HEK293 (cell line): ENCODE results near the gene SOAT2.
A peak's percentile ranks its signal among the peaks of the same experiment; 100 is the strongest.

Experiments
- CTCF ChIA-PET: fragments of 350-600 bp; formaldehyde crosslinking; extraction: SDS; loops from one replicate; lab custom pipeline; 2021; ENCODE audit warnings: antibody characterized with exemption; lab: Yijun Ruan, JAX
- POLR2A ChIA-PET: fragments of 300-600 bp; formaldehyde crosslinking; extraction: SDS; loops from one replicate; lab custom pipeline; 2020; ENCODE audit warnings: antibody characterized with exemption, inconsistent platforms; lab: Yijun Ruan, JAX
- H3K27ac ChIP-seq: fragments of 200-500 bp; sonication (Bioruptor generic); 2 replicates; pipeline ENCODE4 v1.5.1; 2014; ENCODE audit warnings: low read depth, low read length, control low read depth, inconsistent platforms; ENCODE audit errors: extremely low read depth
- H3K36me3 ChIP-seq, 2 experiments: fragments of 200-500 bp in 1 of 2; sonication (Bioruptor generic) in 1 of 2; 1 replicate in 1 of 2; 2 replicates in 1 of 2; pipeline ENCODE4 v1.5.1; 2014 to 2017; ENCODE audit warnings: inconsistent platforms in 2 of 2, low read length in 2 of 2; ENCODE audit not compliant: control insufficient read depth in 2 of 2, insufficient read depth in 1 of 2
- H3K4me1 ChIP-seq: fragments of 200-500 bp; sonication (Bioruptor generic); 2 replicates; pipeline ENCODE4 v1.5.1; 2014; ENCODE audit warnings: mild to moderate bottlenecking, low read length, inconsistent platforms; ENCODE audit not compliant: control insufficient read depth, insufficient read depth
- H3K4me3 ChIP-seq: 2 replicates; pipeline ENCODE4 v1.5.1; 2011; ENCODE audit warnings: low read depth, mild to moderate bottlenecking, control low read depth, low read length, moderate library complexity
- H3K9me3 ChIP-seq: fragments of 200-500 bp; sonication (Bioruptor generic); 2 replicates; pipeline ENCODE4 v1.5.1; 2014; ENCODE audit warnings: low read depth, low read length, inconsistent platforms; ENCODE audit not compliant: control insufficient read depth, insufficient read depth
- BCL11A ChIP-seq: fragments of 450-650 bp; formaldehyde crosslinking; IDR thresholded peaks from 2 replicates; pipeline ENCODE4 v1.5.1; 2016; ENCODE audit warnings: low read depth, missing biosample characterization, missing genetic modification characterization
- GLIS1 ChIP-seq: fragments of 450-650 bp; formaldehyde crosslinking; IDR thresholded peaks from 2 replicates; pipeline ENCODE4 v1.5.1; 2016; ENCODE audit warnings: missing biosample characterization, missing genetic modification characterization
- IKZF3 ChIP-seq: fragments of 450-650 bp; IDR thresholded peaks from 2 replicates; pipeline ENCODE4 v1.5.0; 2018; ENCODE audit warnings: missing biosample characterization, mild to moderate bottlenecking, missing genetic modification characterization, moderate library complexity
- KLF17 ChIP-seq: fragments of 450-650 bp; formaldehyde crosslinking; IDR thresholded peaks from 2 replicates; pipeline ENCODE4 v1.5.1; 2016; ENCODE audit warnings: missing biosample characterization, missing genetic modification characterization
- KLF9 ChIP-seq: fragments of 450-650 bp; formaldehyde crosslinking; IDR thresholded peaks from 2 replicates; pipeline ENCODE4 v1.5.1; 2016; ENCODE audit warnings: missing biosample characterization, missing genetic modification characterization, low read depth
- SP2 ChIP-seq: fragments of 450-650 bp; formaldehyde crosslinking; IDR thresholded peaks from 2 replicates; pipeline ENCODE4 v1.5.1; 2016; ENCODE audit warnings: missing biosample characterization, missing genetic modification characterization
- SP7 ChIP-seq: fragments of 450-650 bp; formaldehyde crosslinking; IDR thresholded peaks from 2 replicates; pipeline ENCODE4 v1.5.1; 2016; ENCODE audit warnings: missing biosample characterization, missing genetic modification characterization
- ZBTB20 ChIP-seq: fragments of 450-650 bp; formaldehyde crosslinking; IDR thresholded peaks from 2 replicates; pipeline ENCODE4 v1.5.1; 2016; ENCODE audit warnings: missing biosample characterization, missing genetic modification characterization
- ZBTB48 ChIP-seq: fragments of 450-650 bp; formaldehyde crosslinking; IDR thresholded peaks from 2 replicates; pipeline ENCODE4 v1.5.1; 2016; ENCODE audit warnings: missing biosample characterization, missing genetic modification characterization
- ZEB2 ChIP-seq: fragments of 450-650 bp; formaldehyde crosslinking; IDR thresholded peaks from 2 replicates; pipeline ENCODE4 v1.5.1; 2016; ENCODE audit warnings: missing biosample characterization, missing genetic modification characterization
- ZFHX2 ChIP-seq: fragments of 450-650 bp; formaldehyde crosslinking; conservative IDR thresholded peaks from 2 replicates; pipeline ENCODE4 v1.5.1; 2016; ENCODE audit warnings: missing biosample characterization, missing genetic modification characterization
- ZFP3 ChIP-seq: fragments of 450-650 bp; formaldehyde crosslinking; IDR thresholded peaks from 2 replicates; pipeline ENCODE4 v1.5.1; 2016; ENCODE audit warnings: low read depth, missing biosample characterization, missing genetic modification characterization
- ZNF138 ChIP-seq: fragments of 450-650 bp; formaldehyde crosslinking; IDR thresholded peaks from 2 replicates; pipeline ENCODE4 v1.5.1; 2016; ENCODE audit warnings: missing biosample characterization, missing genetic modification characterization, borderline replicate concordance
- ZNF174 ChIP-seq: fragments of 450-650 bp; formaldehyde crosslinking; IDR thresholded peaks from 2 replicates; pipeline ENCODE4 v1.5.0; 2017; ENCODE audit warnings: missing biosample characterization, mild to moderate bottlenecking, missing genetic modification characterization
- ZNF274 ChIP-seq, 2 experiments: fragments of 200-500 bp in 1 of 2; fragments of 450-650 bp in 1 of 2; sonication (Bioruptor generic) in 1 of 2; formaldehyde crosslinking in 1 of 2; IDR thresholded peaks; 2 replicates each; pipeline versions ENCODE4 v1.5.1 to v1.6.1; 2014 to 2016; ENCODE audit warnings: borderline replicate concordance in 1 of 2, inconsistent platforms in 1 of 2, low read length in 1 of 2, missing biosample characterization in 1 of 2, missing genetic modification characterization in 1 of 2
- ZNF341 ChIP-seq: fragments of 450-650 bp; formaldehyde crosslinking; IDR thresholded peaks from 2 replicates; pipeline ENCODE4; 2016; ENCODE audit warnings: low read depth, missing biosample characterization, missing genetic modification characterization
- ZNF433 ChIP-seq: fragments of 450-650 bp; formaldehyde crosslinking; IDR thresholded peaks from 2 replicates; pipeline ENCODE4 v1.5.1; 2016; ENCODE audit warnings: missing biosample characterization, missing genetic modification characterization, low read depth
- ZNF600 ChIP-seq: fragments of 450-650 bp; formaldehyde crosslinking; IDR thresholded peaks from 2 replicates; pipeline ENCODE4 v1.5.1; 2016; ENCODE audit warnings: missing biosample characterization, missing genetic modification characterization
- ZNF654 ChIP-seq: fragments of 450-650 bp; formaldehyde crosslinking; IDR thresholded peaks from 2 replicates; pipeline ENCODE4 v1.5.1; 2016; ENCODE audit warnings: low read depth, missing biosample characterization, missing genetic modification characterization
- ZNF792 ChIP-seq: fragments of 450-650 bp; formaldehyde crosslinking; IDR thresholded peaks from 2 replicates; pipeline ENCODE4 v1.5.1; 2016; ENCODE audit warnings: missing biosample characterization, missing genetic modification characterization
- ZXDB ChIP-seq: fragments of 450-650 bp; formaldehyde crosslinking; IDR thresholded peaks from 2 replicates; pipeline ENCODE4 v1.5.1; 2016; ENCODE audit warnings: missing biosample characterization, missing genetic modification characterization
- TF ChIP-seq, protein P1 (sequence below): fragments of 450-650 bp; formaldehyde crosslinking; IDR thresholded peaks from 2 replicates; pipeline ENCODE4 v1.5.0; 2017; ENCODE audit warnings: missing biosample characterization, missing genetic modification characterization, borderline replicate concordance
- TF ChIP-seq, protein P2 (sequence below): fragments of 450-650 bp; formaldehyde crosslinking; IDR thresholded peaks from 2 replicates; pipeline ENCODE4 v1.5.1; 2016; ENCODE audit warnings: missing biosample characterization, missing genetic modification characterization

The SOAT2 gene

DNA sequence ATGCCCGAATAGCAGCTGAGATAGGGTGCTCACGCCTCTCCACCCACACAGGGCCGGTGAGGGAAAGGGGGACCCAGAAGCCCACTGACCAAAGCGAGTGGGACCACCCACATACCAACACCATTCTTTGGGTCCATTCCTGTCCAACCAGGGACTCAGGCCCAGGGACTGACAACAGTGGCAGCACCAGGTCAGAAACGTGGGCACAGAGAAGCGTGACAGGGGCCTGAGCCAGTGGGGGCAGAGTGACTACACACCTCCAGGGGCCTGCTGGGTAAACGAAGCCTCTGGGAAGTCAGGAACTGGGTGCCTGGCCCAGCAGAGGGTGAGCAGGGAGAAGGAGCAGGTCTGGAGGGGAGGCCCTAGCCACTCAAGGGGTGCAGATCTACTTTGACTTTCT is 37.8 kb upstream of the SOAT2 start:
- H3K36me3 ChIP-seq: peaks cover 0 to 54% of the 10 kb centered on the region in 2 experiments; a peak in 1 of 3 replicates
- CTCF ChIA-PET: interaction anchor here (0.6 to 11.5 kb wide), 48 partner anchors 8 to 678 kb away, joined by 3 to 264 read pairs (median 4); partner anchors contain the start of genes AAAS, ATP5MC2, ESPL1 and IGFBP6

GRCh38 chr12:53065975-53066931 is 37.0 kb upstream of the SOAT2 start:
- CTCF ChIA-PET: interaction anchor here (0.5 to 11.5 kb wide), 62 partner anchors 8 to 678 kb away, joined by 3 to 264 read pairs (median 4); partner anchors contain the start of genes AAAS, ATP5MC2, ESPL1 and IGFBP6
- H3K36me3 ChIP-seq: peaks cover 0 to 59% of the 10 kb centered on the region in 2 experiments; a peak in 2 of 3 replicates
- H3K27ac ChIP-seq: no peak overlapping the region
- no peak overlapping the region for H3K4me3 ChIP-seq
- POLR2A ChIA-PET: interaction anchor here (0.6 to 2.7 kb wide), 7 partner anchors 11 to 147 kb away, joined by 3 to 18 read pairs (median 4); partner anchors contain the start of gene SPRYD3
- peaks cover 4% of the 10 kb centered on the region for H3K4me1 ChIP-seq
- H3K9me3 ChIP-seq: no peaks in the 10 kb centered on the region
- TF ChIP-seq, protein P1, sequence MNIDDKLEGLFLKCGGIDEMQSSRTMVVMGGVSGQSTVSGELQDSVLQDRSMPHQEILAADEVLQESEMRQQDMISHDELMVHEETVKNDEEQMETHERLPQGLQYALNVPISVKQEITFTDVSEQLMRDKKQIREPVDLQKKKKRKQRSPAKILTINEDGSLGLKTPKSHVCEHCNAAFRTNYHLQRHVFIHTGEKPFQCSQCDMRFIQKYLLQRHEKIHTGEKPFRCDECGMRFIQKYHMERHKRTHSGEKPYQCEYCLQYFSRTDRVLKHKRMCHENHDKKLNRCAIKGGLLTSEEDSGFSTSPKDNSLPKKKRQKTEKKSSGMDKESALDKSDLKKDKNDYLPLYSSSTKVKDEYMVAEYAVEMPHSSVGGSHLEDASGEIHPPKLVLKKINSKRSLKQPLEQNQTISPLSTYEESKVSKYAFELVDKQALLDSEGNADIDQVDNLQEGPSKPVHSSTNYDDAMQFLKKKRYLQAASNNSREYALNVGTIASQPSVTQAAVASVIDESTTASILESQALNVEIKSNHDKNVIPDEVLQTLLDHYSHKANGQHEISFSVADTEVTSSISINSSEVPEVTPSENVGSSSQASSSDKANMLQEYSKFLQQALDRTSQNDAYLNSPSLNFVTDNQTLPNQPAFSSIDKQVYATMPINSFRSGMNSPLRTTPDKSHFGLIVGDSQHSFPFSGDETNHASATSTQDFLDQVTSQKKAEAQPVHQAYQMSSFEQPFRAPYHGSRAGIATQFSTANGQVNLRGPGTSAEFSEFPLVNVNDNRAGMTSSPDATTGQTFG (tag by site-specific recombination): no peak
- TF ChIP-seq BCL11A (tag by site-specific recombination) (no peak), ZBTB20 (peak; percentile 43; the same call in 1 of the 2 replicates), KLF17 (tag by site-specific recombination) (peak; percentile 84), IKZF3 (tag by site-specific recombination) (peak; percentile 97), ZNF654 (tag by site-specific recombination) (peak; percentile 93), ZNF433 (tag by site-specific recombination) (no peak), ZFP3 (tag by site-specific recombination) (no peak), ZNF600 (tag by site-specific recombination) (peak; percentile 99), ZNF138 (tag by site-specific recombination) (no peak), ZBTB48 (tag by site-specific recombination) (peak; percentile 51; the same call in 1 of the 2 replicates), ZNF174 (no peak), SP2 (0 out of 2 replicates have a peak, but pooled peaks have one; percentile 9), ZXDB (tag by site-specific recombination) (peak; percentile 44; the same call in 1 of the 2 replicates), ZNF341 (tag by site-specific recombination) (peak; percentile 77), KLF9 (tag by site-specific recombination) (0 out of 2 replicates have a peak, but pooled peaks have one; percentile 7), ZEB2 (peak; percentile 59), SP7 (peak; percentile 39; the same call in 1 of the 2 replicates), GLIS1 (tag by site-specific recombination) (0 out of 2 replicates have a peak, but pooled peaks have one; percentile 33)
- TF ChIP-seq, protein P2, sequence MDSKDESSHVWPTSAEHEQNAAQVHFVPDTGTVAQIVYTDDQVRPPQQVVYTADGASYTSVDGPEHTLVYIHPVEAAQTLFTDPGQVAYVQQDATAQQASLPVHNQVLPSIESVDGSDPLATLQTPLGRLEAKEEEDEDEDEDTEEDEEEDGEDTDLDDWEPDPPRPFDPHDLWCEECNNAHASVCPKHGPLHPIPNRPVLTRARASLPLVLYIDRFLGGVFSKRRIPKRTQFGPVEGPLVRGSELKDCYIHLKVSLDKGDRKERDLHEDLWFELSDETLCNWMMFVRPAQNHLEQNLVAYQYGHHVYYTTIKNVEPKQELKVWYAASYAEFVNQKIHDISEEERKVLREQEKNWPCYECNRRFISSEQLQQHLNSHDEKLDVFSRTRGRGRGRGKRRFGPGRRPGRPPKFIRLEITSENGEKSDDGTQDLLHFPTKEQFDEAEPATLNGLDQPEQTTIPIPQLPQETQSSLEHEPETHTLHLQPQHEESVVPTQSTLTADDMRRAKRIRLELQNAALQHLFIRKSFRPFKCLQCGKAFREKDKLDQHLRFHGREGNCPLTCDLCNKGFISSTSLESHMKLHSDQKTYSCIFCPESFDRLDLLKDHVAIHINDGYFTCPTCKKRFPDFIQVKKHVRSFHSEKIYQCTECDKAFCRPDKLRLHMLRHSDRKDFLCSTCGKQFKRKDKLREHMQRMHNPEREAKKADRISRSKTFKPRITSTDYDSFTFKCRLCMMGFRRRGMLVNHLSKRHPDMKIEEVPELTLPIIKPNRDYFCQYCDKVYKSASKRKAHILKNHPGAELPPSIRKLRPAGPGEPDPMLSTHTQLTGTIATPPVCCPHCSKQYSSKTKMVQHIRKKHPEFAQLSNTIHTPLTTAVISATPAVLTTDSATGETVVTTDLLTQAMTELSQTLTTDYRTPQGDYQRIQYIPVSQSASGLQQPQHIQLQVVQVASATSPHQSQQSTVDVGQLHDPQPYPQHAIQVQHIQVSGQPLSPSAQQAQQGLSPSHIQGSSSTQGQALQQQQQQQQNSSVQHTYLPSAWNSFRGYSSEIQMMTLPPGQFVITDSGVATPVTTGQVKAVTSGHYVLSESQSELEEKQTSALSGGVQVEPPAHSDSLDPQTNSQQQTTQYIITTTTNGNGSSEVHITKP (tag by site-specific recombination): peak; percentile 13; the same call in 1 of the 2 replicates

More for the DNA sequence above, 37.8 kb upstream of the SOAT2 start:
- Histone ChIP-seq H3K27ac (no peak overlapping the region), H3K9me3 (no peaks in the 10 kb centered on the region), H3K4me3 (no peak overlapping the region), H3K4me1 (peaks cover 6% of the 10 kb centered on the region)
- POLR2A ChIA-PET: interaction anchor here (0.6 to 2.7 kb wide), 7 partner anchors 10 to 148 kb away, joined by 3 to 18 read pairs (median 4); partner anchors contain the start of gene SPRYD3
- TF ChIP-seq ZNF792 (tag by site-specific recombination) (no peak), ZFHX2 (tag by site-specific recombination) (0 out of 2 replicates have a peak, but pooled peaks have one; percentile 9), ZNF274 (IDR thresholded peaks at IDR 0.05; ENCODE audit: low read length) (no peak), ZNF274 (tag by site-specific recombination; IDR thresholded peaks at IDR 0.05; ENCODE audit: borderline replicate concordance) (no peak)
